Left renal pelvis (tissue), 4 donors: ENCODE data around the gene DSCAML1. TPM values are rescaled to one million over a fixed set of nuclear protein-coding genes. Genes with fewer than 3 reads are reported as not detected.
"Not testable (repeated sequence)": the region's sequence is repeated elsewhere in the genome, so short reads cannot be mapped to it uniquely, and the experiment has no call there.

ENCODE experiments used
- DNase-seq, 4 donors: peaks; one replicate each; pipeline ENCODE4 v3.0.0-alpha.2; 2013; ENCODE audit warnings: low read depth in 4 of 4, low spot score in 3 of 4
- polyA plus RNA-seq, 4 donors: library from polyadenylated mRNA; unstranded; fragments of 120-200 nt; gene quantifications; one replicate each; pipeline ENCODE4 v1.2.1, GENCODE V29; 2013; ENCODE audit not compliant: insufficient read length in 4 of 4

The DSCAML1 gene
- polyA plus RNA-seq, 4 donors: 0.25 to 3.4 (median 1.9) TPM

GRCh38 chr11:117461396-117462182 lies 335.4 kb downstream of the DSCAML1 start:
- DNase-seq: no peak

GRCh38 chr11:117459979-117460300 lies 337.1 kb downstream of the DSCAML1 start:
- no peak for DNase-seq

GRCh38 chr11:117459123-117459978 lies 337.7 kb downstream of the DSCAML1 start:
- no peak for DNase-seq

GRCh38 chr11:117458275-117459122 lies 338.5 kb downstream of the DSCAML1 start:
- DNase-seq: no peak

GRCh38 chr11:117457835-117458234 lies 339.2 kb downstream of the DSCAML1 start:
- no peak for DNase-seq

- no peak for DNase-seq
Measured at GRCh38 chr11:117457031-117457785, 339.8 kb downstream of the DSCAML1 start.

GRCh38 chr11:117456721-117457029 lies 340.3 kb downstream of the DSCAML1 start:
- not testable (repeated sequence) for DNase-seq

- no peak for DNase-seq
Measured at GRCh38 chr11:117456027-117456720, 340.8 kb downstream of the DSCAML1 start.

GRCh38 chr11:117454564-117454917 lies 342.5 kb downstream of the DSCAML1 start:
- DNase-seq: no peak

- DNase-seq: no peak
Measured at GRCh38 chr11:117453886-117454563, 343.0 kb downstream of the DSCAML1 start.

GRCh38 chr11:117449111-117449693 lies 347.8 kb downstream of the DSCAML1 start:
- no peak for DNase-seq

GRCh38 chr11:117444711-117445658 lies 352.0 kb downstream of the DSCAML1 start:
- DNase-seq: no peak

GRCh38 chr11:117444256-117444655 lies 352.8 kb downstream of the DSCAML1 start:
- DNase-seq: no peak

- DNase-seq: peak in 3 of 4 donors; percentile 39 to 54 (median 48)
Measured at GRCh38 chr11:117443266-117444186, 353.5 kb downstream of the DSCAML1 start.

- no peak for DNase-seq
Measured at GRCh38 chr11:117442869-117443239, 354.2 kb downstream of the DSCAML1 start.

- DNase-seq: no peak
Measured at GRCh38 chr11:117442049-117442868, 354.8 kb downstream of the DSCAML1 start.
